C4-2B (cell line): Measurements from ENCODE around the gene SLC13A5.

ENCODE experiments used
- H3K27ac ChIP-seq: fragments of 450-650 bp; 2 replicates; pipeline ENCODE4 v1.5.1; 2017
- CTCF ChIP-seq: fragments of 450-650 bp; conservative IDR thresholded peaks from 2 replicates; pipeline ENCODE4 v1.5.1; 2017; ENCODE audit warnings: mild to moderate bottlenecking
- ZFX ChIP-seq: fragments of 450-650 bp; IDR thresholded peaks from 2 replicates; pipeline ENCODE4 v1.6.1; 2017

Gene SLC13A5

GRCh38 chr17:6674586-6674985 lies 38.6 kb downstream of the SLC13A5 start:
- no peak overlapping the region for H3K27ac ChIP-seq
- TF ChIP-seq CTCF, result no peak
- TF ChIP-seq ZFX, result no peak

GRCh38 chr17:6671431-6671830 lies 41.7 kb downstream of the SLC13A5 start:
- H3K27ac ChIP-seq, result no peak overlapping the region
- TF ChIP-seq ZFX (no peak), CTCF (no peak)

GRCh38 chr17:6670999-6671398 lies 42.2 kb downstream of the SLC13A5 start:
- TF ChIP-seq ZFX (no peak), CTCF (no peak)
- no peak overlapping the region for H3K27ac ChIP-seq

- TF ChIP-seq CTCF, result no peak
- TF ChIP-seq ZFX, result no peak
- H3K27ac ChIP-seq, result no peak overlapping the region
These were observed 42.6 kb downstream of the SLC13A5 start for GRCh38 chr17:6670571-6670970.

GRCh38 chr17:6669479-6670212 lies 43.5 kb downstream of the SLC13A5 start:
- H3K27ac ChIP-seq, result no peak overlapping the region
- no peak for TF ChIP-seq CTCF
- no peak for TF ChIP-seq ZFX

- TF ChIP-seq CTCF (no peak), ZFX (no peak)
- no peak overlapping the region for H3K27ac ChIP-seq
These were observed 44.3 kb downstream of the SLC13A5 start for GRCh38 chr17:6668727-6669425.

- H3K27ac ChIP-seq, result no peak overlapping the region
- TF ChIP-seq CTCF, result no peak
- no peak for TF ChIP-seq ZFX
These were observed 45.0 kb downstream of the SLC13A5 start for GRCh38 chr17:6668219-6668618.
